ENCODE results near the gene ADARB1. TPM values are rescaled to one million over a fixed set of nuclear protein-coding genes. Genes with fewer than 3 reads are reported as not detected.

The ADARB1 gene
- total and polyA plus RNA-seq, 9 donors = 6.0 to 23.7 (median 16.3) TPM

DNA sequence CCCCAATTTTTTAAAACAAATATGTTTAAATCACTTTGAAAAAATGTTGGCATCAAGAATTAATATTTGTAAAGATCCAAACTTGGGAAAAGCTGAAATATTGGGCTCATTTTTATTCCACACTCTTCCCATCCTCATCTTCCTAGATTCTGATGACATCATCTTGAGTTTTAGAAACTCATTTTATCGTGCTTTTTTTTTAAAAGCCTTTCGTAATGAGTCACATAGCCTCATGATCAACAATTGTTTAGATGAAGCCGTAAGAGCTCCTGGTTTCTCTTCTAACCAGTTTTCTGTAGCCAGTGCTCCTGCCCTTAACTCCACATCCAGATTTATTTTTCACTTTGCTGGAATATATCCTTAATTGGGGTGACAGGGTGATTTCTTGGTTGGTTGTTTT, 134.7 kb downstream of the ADARB1 start:
- Histone ChIP-seq H3K36me3 (no peaks in the 10 kb centered on the region), H3K27ac (no peak overlapping the region), H3K4me3 (no peak overlapping the region), H3K9me3 (no peaks in the 10 kb centered on the region), H3K27me3 (no peaks in the 10 kb centered on the region), H3K4me1 (ENCODE audit: insufficient read depth) (no peaks in the 10 kb centered on the region)
- TF ChIP-seq EP300 (IDR thresholded peaks at IDR 0.05) (no peak), POLR2A (IDR thresholded peaks at IDR 0.05) (no peak)
- TF ChIP-seq, protein P1, sequence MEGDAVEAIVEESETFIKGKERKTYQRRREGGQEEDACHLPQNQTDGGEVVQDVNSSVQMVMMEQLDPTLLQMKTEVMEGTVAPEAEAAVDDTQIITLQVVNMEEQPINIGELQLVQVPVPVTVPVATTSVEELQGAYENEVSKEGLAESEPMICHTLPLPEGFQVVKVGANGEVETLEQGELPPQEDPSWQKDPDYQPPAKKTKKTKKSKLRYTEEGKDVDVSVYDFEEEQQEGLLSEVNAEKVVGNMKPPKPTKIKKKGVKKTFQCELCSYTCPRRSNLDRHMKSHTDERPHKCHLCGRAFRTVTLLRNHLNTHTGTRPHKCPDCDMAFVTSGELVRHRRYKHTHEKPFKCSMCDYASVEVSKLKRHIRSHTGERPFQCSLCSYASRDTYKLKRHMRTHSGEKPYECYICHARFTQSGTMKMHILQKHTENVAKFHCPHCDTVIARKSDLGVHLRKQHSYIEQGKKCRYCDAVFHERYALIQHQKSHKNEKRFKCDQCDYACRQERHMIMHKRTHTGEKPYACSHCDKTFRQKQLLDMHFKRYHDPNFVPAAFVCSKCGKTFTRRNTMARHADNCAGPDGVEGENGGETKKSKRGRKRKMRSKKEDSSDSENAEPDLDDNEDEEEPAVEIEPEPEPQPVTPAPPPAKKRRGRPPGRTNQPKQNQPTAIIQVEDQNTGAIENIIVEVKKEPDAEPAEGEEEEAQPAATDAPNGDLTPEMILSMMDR (IDR thresholded peaks at IDR 0.05) = no peak
- no peak for DNase-seq
- whole genome bisulfite sequencing, 3 donors = 35 to 49% (median 43%) methylated on average over 3 of the region's 3 CpGs
- intact Hi-C loops (cut with DNase I) = no loop called here

DNA sequence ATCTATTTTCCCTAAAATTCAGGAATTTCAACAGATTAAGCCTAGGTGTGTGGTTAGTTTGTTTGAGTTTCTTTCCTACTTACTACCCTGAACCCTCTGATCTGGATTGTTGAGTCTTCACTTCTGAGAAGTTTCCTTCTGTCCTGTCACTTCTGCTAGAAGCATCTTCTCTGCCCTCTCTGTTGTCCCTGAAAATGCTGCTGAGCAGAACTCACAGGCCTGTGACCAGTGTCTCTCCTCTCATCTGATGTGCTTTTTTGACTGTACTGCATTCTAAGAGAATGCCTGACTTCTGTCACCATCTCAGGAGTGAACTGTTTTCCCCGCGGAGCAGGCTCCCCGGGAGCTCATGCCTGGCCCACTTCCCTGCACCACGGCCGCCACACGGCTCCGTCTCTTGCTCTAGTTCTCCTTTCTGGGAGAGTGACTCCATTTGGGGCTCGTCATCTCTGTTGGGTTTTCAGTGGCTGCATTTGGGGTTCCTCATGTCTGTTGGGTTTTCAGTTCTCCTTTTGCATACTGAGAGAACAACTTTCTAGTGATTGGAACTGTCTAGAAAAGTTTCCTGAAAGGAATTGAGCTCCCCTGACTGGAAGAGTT, 135.4 kb downstream of the ADARB1 start:
- DNase-seq = no peak
- H3K9me3 ChIP-seq = no peaks in the 10 kb centered on the region
- H3K27ac ChIP-seq = no peak overlapping the region
- intact Hi-C loops (cut with DNase I) = no loop called here
- H3K4me1 ChIP-seq (ENCODE audit: insufficient read depth) = no peaks in the 10 kb centered on the region
- TF ChIP-seq POLR2A (IDR thresholded peaks at IDR 0.05) (no peak), EP300 (IDR thresholded peaks at IDR 0.05) (no peak)
- TF ChIP-seq, protein P1 (IDR thresholded peaks at IDR 0.05) = no peak
- H3K27me3 ChIP-seq = no peaks in the 10 kb centered on the region
- no peak overlapping the region for H3K4me3 ChIP-seq
- H3K36me3 ChIP-seq = no peaks in the 10 kb centered on the region
- 89 to 94% (median 90%) methylated on average over 8 of the region's 8 CpGs for WGBS, 3 donors

DNA sequence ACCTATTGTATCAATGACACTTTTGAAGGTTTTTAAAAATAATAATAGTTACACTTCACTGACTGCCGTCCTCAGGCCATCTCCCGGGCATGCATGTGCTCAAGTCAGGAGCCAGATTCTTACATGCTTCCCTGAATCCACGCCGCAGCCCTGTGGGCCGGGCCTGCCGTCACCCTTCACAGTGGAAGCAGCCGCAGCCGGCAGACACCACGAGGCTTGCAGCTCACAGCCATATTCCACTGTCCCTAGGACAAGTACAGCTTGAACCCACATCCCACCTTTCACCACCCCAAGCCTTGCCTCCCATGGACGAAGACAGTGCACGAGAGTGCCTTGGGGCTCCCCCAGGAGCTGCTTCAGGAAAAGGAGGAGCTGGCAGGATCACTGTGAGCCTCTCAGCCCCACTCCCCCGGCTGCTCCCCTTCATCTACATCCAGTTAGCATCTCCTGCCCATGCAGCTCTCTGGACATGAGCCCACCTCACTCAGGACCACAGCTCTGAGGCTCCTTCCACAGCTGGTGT, 136.1 kb downstream of the ADARB1 start:
- intact Hi-C loops (cut with DNase I) = no loop called here
- H3K4me3 ChIP-seq = no peak overlapping the region
- no peaks in the 10 kb centered on the region for H3K9me3 ChIP-seq
- WGBS, 3 donors = 87 to 93% (median 91%) methylated on average over 12 of the region's 12 CpGs
- TF ChIP-seq, protein P1 (IDR thresholded peaks at IDR 0.05) = no peak
- no peak for TF ChIP-seq POLR2A (IDR thresholded peaks at IDR 0.05)
- TF ChIP-seq EP300 (IDR thresholded peaks at IDR 0.05) = no peak
- H3K27ac ChIP-seq = no peak overlapping the region
- H3K27me3 ChIP-seq = no peaks in the 10 kb centered on the region
- no peaks in the 10 kb centered on the region for H3K4me1 ChIP-seq (ENCODE audit: insufficient read depth)
- no peak for DNase-seq
- H3K36me3 ChIP-seq = no peaks in the 10 kb centered on the region

DNA sequence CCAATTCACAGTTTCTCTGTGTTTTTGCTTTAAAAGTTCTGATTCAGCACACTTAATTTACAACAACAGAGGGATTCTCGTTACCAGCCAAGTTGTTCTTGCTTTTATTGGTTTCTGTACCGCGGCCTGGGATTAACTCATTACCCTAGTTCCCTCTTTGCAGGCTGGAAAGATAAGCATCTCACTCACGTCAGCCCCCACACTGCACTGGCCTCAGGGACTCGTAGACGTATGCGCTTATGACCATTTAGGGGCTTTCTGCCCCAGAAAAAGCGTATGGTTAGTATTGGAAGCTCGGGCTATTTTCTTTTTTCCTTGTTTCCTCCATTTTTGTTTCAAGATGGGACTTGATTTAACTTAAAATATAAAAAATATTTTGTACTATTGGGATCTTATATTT, 137.3 kb downstream of the ADARB1 start:
- intact Hi-C loops (cut with DNase I) = no loop called here
- no peak overlapping the region for H3K4me3 ChIP-seq
- no peaks in the 10 kb centered on the region for H3K9me3 ChIP-seq
- H3K27me3 ChIP-seq = no peaks in the 10 kb centered on the region
- no peaks in the 10 kb centered on the region for H3K36me3 ChIP-seq
- no peak for DNase-seq
- TF ChIP-seq EP300 (IDR thresholded peaks at IDR 0.05) = no peak
- no peak for TF ChIP-seq POLR2A (IDR thresholded peaks at IDR 0.05)
- TF ChIP-seq, protein P1 (IDR thresholded peaks at IDR 0.05) = no peak
- no peak overlapping the region for H3K27ac ChIP-seq
- no peaks in the 10 kb centered on the region for H3K4me1 ChIP-seq (ENCODE audit: insufficient read depth)
- 74 to 82% (median 79%) methylated on average over 9 of the region's 9 CpGs for WGBS, 3 donors

Data from ovary (tissue), 9 donors.